Left renal cortex interstitium (tissue), 4 donors: ENCODE results near the gene GLIS1. TPM values are rescaled to one million over a fixed set of nuclear protein-coding genes. Genes with fewer than 3 reads are reported as not detected.

Source experiments
- DNase-seq, 4 donors: peaks; one replicate each; pipeline ENCODE4 v3.0.0-alpha.2; 2013; ENCODE audit warnings: low read depth in 4 of 4, low spot score in 2 of 4, missing footprints in 1 of 4
- polyA plus RNA-seq, 4 donors: library from polyadenylated mRNA; unstranded; fragments of 120-200 nt; gene quantifications; one replicate each; pipeline ENCODE4 v1.2.1, GENCODE V29; 2013; ENCODE audit not compliant: insufficient read length in 4 of 4

Gene GLIS1
- polyA plus RNA-seq, 4 donors = 1.8 to 3.6 (median 3.0) TPM

DNA sequence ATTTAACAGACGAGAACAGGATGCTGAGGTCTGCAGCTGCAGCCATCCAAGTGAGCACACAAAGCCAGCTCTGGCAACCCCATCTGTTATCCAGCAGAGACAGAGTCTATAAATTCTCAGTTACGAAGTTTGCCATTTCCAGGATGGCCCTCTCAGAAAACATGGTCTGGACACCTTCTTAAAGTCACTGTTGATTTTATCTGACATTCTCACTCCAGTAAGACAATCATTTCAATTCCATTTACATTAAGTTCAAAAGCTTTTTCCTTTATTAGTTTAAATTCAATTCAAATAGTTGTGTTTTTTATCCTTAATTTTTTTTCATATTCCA, 154.2 kb downstream of the GLIS1 start:
- DNase-seq = no peak

GRCh38 chr1:53583868-53584776, 154.8 kb downstream of the GLIS1 start:
- no peak for DNase-seq

- DNase-seq = no peak
Measured at GRCh38 chr1:53583021-53583867, 155.7 kb downstream of the GLIS1 start.

DNA sequence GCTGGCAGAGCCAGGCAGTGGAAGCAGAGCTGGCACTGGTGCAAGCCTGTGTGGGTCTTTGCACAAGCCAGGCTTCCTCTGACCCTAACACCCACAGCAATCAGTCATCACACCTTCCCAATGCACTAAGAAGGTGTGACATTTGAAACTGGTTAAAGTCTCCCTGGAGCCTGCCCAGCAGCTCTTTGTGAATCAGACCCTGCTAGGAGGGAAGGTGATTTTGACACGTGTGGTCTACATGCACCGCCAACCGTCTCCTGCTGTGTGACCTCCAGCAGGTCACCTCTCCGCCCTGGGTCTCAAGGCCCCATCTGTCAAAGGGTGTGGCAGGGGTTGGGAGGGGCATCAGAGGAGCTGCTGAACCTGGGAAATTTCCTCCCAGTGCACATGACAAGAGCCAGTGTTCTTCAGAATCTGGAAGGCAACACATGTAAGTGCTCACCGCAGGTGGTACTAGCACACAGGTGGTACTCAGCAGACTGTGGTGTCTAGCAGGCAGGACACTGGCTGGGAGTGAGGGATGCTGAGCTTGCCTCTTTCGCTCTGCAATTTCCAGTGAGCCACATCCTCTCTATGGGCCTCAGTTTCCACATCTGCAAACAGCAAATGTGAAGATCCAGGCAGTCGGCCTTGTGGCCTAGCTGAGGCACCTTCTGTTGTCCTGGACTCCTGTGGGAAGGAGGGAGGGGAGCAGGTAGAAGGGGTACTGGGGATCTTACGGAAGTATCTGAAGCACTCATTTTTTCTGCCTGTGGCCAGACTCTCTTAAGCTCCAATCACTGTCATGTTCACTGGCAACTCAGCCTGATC, 156.5 kb downstream of the GLIS1 start:
- no peak for DNase-seq

- DNase-seq = no peak
Measured at GRCh38 chr1:53581476-53581875, 157.5 kb downstream of the GLIS1 start.

GRCh38 chr1:53580739-53581475, 158.1 kb downstream of the GLIS1 start:
- DNase-seq = no peak

DNA sequence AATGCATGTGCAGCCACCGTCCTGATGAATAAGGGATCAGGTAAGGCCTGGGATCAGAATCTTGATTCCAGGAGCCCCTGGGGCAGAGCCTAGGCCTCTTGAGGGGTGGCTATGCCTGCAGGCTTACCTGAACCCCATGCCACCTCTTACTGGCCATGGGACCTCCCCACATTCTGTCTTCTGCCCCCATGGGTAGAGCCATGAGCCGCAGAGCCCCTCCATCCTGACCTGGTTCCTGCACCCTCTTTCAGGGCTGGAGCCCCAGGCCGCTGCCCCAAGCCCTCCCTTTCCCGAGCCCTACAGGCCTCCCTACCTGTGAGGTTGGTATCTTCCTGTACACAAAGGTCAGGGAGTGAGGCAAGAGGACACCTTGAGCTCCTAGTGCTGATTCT, 159.0 kb downstream of the GLIS1 start:
- no peak for DNase-seq

GRCh38 chr1:53579221-53580008, 159.5 kb downstream of the GLIS1 start:
- no peak for DNase-seq

- no peak for DNase-seq
Measured at GRCh38 chr1:53578358-53578757, 160.6 kb downstream of the GLIS1 start.

GRCh38 chr1:53577761-53578100, 161.2 kb downstream of the GLIS1 start:
- no peak for DNase-seq

GRCh38 chr1:53576866-53577760, 161.9 kb downstream of the GLIS1 start:
- DNase-seq = no peak

- DNase-seq = no peak
Measured at GRCh38 chr1:53576381-53576801, 162.6 kb downstream of the GLIS1 start.

DNA sequence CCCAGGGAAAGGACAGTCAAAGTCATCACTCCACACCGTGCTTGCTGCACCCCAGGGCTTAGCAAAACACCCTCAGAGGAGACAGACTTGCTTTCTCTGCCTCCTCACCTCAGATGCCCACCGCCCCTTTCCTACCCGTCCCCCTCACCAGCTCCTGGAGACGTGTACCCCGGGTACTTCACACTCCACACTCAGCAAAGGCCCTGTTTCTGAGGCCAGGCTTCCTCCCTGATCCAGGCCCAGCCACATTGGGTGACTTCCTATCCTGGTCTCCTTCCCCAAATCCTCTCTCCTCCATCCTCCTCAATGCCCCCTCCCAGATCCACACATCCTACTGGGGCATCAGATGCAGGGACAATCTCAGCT, 163.0 kb downstream of the GLIS1 start:
- no peak for DNase-seq

- no peak for DNase-seq
Measured at GRCh38 chr1:53575141-53575954, 163.6 kb downstream of the GLIS1 start.

- no peak for DNase-seq
Measured at GRCh38 chr1:53574621-53575020, 164.3 kb downstream of the GLIS1 start.

DNA sequence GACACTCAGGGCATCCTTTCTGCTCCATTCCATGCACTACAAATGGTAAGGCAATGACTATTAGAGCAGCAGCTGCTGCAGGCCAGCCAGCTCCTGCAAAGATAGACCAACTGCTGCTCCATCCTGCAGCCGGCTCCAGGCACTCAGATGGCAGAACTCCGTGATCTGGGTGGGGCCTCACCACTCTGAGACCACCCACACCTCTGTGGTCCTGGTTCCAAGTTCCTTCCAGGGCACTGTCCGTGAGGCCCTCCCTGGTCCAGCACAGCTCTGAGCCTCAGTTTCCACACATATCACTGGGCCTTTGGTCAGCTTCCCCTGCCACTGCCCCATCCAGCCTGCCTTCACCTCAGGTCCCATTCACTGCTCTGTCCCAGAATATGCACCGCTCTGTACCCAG, 165.0 kb downstream of the GLIS1 start:
- DNase-seq = no peak

DNA sequence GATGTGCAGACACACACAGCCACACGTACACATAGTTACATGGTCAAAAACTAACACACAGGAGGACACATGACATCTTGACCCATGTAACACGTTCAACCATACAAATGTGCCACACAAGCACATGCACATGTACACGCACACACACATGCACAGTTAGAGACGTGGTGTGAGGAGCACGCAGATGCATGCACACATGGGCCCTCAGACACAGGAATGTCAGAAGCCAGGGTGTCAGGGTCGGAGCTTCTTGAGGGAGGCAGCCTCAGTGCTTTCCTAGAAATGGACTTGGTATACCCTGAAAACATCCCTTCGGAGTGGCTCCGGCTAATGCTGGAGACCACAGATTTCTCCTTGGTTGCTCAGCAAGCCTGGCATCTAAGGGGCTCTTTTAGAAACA, 165.4 kb downstream of the GLIS1 start:
- no peak for DNase-seq

GRCh38 chr1:53572815-53573173, 166.2 kb downstream of the GLIS1 start:
- no peak for DNase-seq
